Muscle of back (tissue), 11 donors: ENCODE measurements around the gene LRRC4. TPM values are rescaled to one million over a fixed set of nuclear protein-coding genes. Genes with fewer than 3 reads are reported as not detected.

Source experiments
- DNase-seq, 3 donors: peaks; one replicate each; pipeline versions ENCODE4 v3.0.0 to v3.0.0-alpha.2; 2013
- polyA plus RNA-seq, 10 donors: library from polyadenylated mRNA; unstranded; fragments of 120-200 nt; gene quantifications; one replicate each; pipeline ENCODE4 v1.2.1, GENCODE V29; 2013; ENCODE audit not compliant: insufficient read length in 10 of 10

The LRRC4 gene
- polyA plus RNA-seq, 10 donors: 2.5 to 6.7 (median 3.2) TPM

DNA sequence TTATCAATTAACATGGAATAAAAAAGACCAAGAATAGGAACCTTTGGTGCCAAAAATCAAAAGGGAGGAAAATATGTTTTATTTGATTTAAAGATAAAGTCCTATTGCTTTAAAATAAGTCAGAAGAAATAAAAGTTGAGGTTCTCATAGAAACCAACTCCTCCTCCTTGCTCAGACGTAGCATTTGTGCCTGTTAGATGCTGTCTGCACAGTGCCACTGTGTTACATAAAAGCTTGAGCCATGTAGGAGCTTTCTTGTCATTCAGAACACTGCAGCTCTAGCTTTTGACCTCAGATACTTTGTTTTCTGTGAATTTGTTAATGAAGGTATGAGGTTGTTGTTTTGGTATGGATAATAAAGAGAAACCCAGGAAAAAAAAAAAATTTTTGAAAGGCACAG lies 50.3 kb downstream of the LRRC4 start:
- DNase-seq: no peak

DNA sequence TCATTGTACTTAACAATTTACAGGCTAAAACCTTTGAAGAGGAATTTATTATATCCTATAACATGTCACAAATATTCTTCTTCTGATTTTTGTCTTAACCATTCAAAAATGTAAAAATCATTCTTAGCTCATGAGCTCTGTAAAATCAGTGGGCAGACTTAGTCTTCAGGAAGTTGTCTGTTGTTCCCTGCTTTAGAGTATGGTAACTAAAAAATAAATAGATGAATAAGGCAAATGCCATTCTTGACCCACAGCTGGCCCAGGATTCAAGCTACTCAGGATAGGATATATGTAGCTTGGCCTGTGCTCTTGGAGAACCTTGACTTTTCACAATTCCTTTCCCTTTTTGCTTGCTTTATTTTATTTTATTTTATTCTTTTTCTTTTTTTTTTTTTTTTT lies 51.5 kb downstream of the LRRC4 start:
- no peak for DNase-seq

DNA sequence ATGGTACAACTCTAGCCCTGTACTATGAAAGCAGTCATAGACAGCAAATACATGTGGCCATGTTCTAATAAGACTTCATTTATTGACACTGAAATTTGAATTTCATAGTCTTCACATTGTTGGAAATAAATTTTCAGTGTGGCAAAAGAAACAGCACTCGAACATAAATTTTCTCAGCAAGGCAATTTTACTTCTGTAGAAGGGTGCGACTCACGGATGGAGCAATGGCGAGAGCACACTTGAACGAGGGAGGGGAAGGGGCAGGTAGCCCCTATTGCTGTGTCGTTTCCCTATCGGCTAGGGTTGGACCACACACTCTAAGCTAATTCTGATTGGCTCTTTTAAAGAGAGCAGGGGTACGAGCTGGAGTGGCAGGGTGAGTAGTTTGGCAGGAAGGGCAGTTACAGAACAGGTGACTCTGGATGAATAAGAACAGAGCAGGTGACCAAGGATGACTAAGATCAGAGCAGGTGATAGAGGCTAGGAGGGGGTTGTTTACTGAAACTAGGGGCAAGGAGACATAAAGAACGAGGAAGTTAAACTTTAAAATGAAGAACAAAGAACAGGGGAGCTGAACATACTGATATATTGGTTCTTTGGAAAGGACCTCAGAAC lies 52.0 kb downstream of the LRRC4 start:
- DNase-seq: no peak

- no peak for DNase-seq
These were observed 52.8 kb downstream of the LRRC4 start for GRCh38 chr7:127978421-127978820.

Other genes with a start within 250 kb of the LRRC4 start
- gene LEP, start 209.8 kb upstream of the LRRC4 start, polyA plus RNA-seq: under 1 TPM in 9 of 10 donors, not detected in 1; 0.04 to 0.24 (median 0.11) TPM